ENCODE measurements around the gene MEIS1. TPM values are rescaled to one million over a fixed set of nuclear protein-coding genes. Genes with fewer than 3 reads are reported as not detected.

The MEIS1 gene
- total and polyA plus RNA-seq, 2 of the 8 experiments (the other 6 are each of a cell fraction or from before 2014, with no cell fraction given): 0.17 to 1.2 TPM

- no peak overlapping the region for H3K23ac ChIP-seq (ENCODE audit: insufficient read length)
- no peak overlapping the region for H2BK20ac ChIP-seq (ENCODE audit: low read length)
- H2AK5ac ChIP-seq (ENCODE audit: low read depth, low read length): no peak overlapping the region
- no peaks in the 10 kb centered on the region for H3K9me3 ChIP-seq (ENCODE audit: insufficient read depth in 2 of 2, low read depth in 1 of 2, low read length in 1 of 2)
- no peak overlapping the region for H2BK5ac ChIP-seq (ENCODE audit: low read depth, low read length)
- H3K36me3 ChIP-seq (ENCODE audit: control insufficient read depth in 2 of 4, insufficient read depth in 4 of 4, low read length in 3 of 4): no peaks in the 10 kb centered on the region
- H2BK15ac ChIP-seq (ENCODE audit: low read length): no peak overlapping the region
- H3K4me3 ChIP-seq (ENCODE audit: extremely low read depth in 1 of 4, insufficient read depth in 2 of 4, low read depth in 3 of 4, low read length in 4 of 4): no peak overlapping the region
- H4K20me1 ChIP-seq (replicated peaks in 1 of 2; ENCODE audit: control insufficient read depth in 1 of 2, insufficient read depth in 2 of 2, low read length in 2 of 2): no peaks in the 10 kb centered on the region
- DNase-seq (ENCODE audit: low read depth in 1 of 2, low spot score in 2 of 2) (no peak), FAIRE-seq (no peak)
- peaks cover 0 to 4% (median 1%) of the 10 kb centered on the region in 4 experiments; a peak in 2 of 7 replicates for H3K4me1 ChIP-seq (replicated peaks in 1 of 4; ENCODE audit: control insufficient read depth in 3 of 4, insufficient read depth in 4 of 4, low read length in 3 of 4)
- H4K5ac ChIP-seq (ENCODE audit: insufficient read length, low read depth, low read length): no peak overlapping the region
- H4K91ac ChIP-seq (replicated peaks; ENCODE audit: insufficient read length, low read length): no peak overlapping the region
- TF ChIP-seq SIRT6 (IDR thresholded peaks at IDR 0.05; ENCODE audit: low read length) (no peak), MAX (IDR thresholded peaks at IDR 0.05) (no peak), KDM1A (IDR thresholded peaks at IDR 0.05; ENCODE audit: borderline replicate concordance, low read length) (no peak), NANOG (IDR thresholded peaks at IDR 0.05; ENCODE audit: insufficient read depth, low read depth, low read length, poor library complexity, severe bottlenecking) (no peak), RAD21 (IDR thresholded peaks at IDR 0.05 in 1 of 2, conservative IDR thresholded peaks at IDR 0.05 in 1 of 2; ENCODE audit: low read depth in 2 of 2, low read length in 2 of 2) (no peak), JUND (IDR thresholded peaks at IDR 0.05; ENCODE audit: low read length) (no peak), TBP (IDR thresholded peaks at IDR 0.05; ENCODE audit: low read depth, low read length) (no peak), SIN3A (conservative IDR thresholded peaks at IDR 0.05 in 1 of 2, IDR thresholded peaks at IDR 0.05 in 1 of 2; ENCODE audit: low read depth in 1 of 2, low read length in 2 of 2) (no peak), CEBPB (IDR thresholded peaks at IDR 0.05; ENCODE audit: low read depth, low read length) (no peak), SP2 (IDR thresholded peaks at IDR 0.05; ENCODE audit: low read length) (no peak), PHF8 (conservative IDR thresholded peaks at IDR 0.05; ENCODE audit: low read depth, low read length) (no peak), RBBP5 (IDR thresholded peaks at IDR 0.05; ENCODE audit: borderline replicate concordance, low read depth, low read length) (no peak), BRCA1 (IDR thresholded peaks at IDR 0.05; ENCODE audit: low read depth, low read length) (no peak)
- H3K9ac ChIP-seq (replicated peaks in 1 of 4; ENCODE audit: extremely low read depth in 1 of 4, low read depth in 3 of 4, low read length in 3 of 4): no peak overlapping the region
- no peak overlapping the region for H2BK120ac ChIP-seq (replicated peaks; ENCODE audit: low read depth, low read length)
- H3K56ac ChIP-seq (replicated peaks; ENCODE audit: insufficient read length, low read depth, low read length): no peak overlapping the region
- H3K23me2 ChIP-seq (ENCODE audit: low read depth, low read length): no peaks in the 10 kb centered on the region
- H3K27ac ChIP-seq (ENCODE audit: low read depth, low read length): no peak overlapping the region
- H3K79me2 ChIP-seq (ENCODE audit: control insufficient read depth in 1 of 2, insufficient read depth in 2 of 2, low read length in 2 of 2): no peaks in the 10 kb centered on the region
- WGBS, 2 experiments (ENCODE audit: extremely low coverage in 1 of 2, insufficient coverage in 1 of 2, insufficient read length in 1 of 2, insufficient replicate concordance in 2 of 2, low coverage in 1 of 2, low lambda C conversion rate in 2 of 2, missing lambda C conversion rate in 1 of 2): 95% methylated on average over 1 of the region's 1 CpG; no CpG with 5 or more reads in 1 of the 2 experiments
- H2BK12ac ChIP-seq (ENCODE audit: low read depth, low read length): no peak overlapping the region
- CTCF ChIA-PET (ENCODE audit: partially characterized antibody): interaction anchor here (0.6 kb wide), 1 partner anchor 1520 kb away, joined by 3 read pairs; no protein-coding TSS in a partner anchor
- POLR2A ChIA-PET (ENCODE audit: partially characterized antibody): no interaction called here
- no peak overlapping the region for H3K4ac ChIP-seq (replicated peaks; ENCODE audit: insufficient read length, low read depth, low read length)
- H3K4me2 ChIP-seq (ENCODE audit: insufficient read depth in 1 of 2, low read depth in 2 of 2, low read length in 2 of 2): no peak overlapping the region
- no peak overlapping the region for H3K14ac ChIP-seq (ENCODE audit: insufficient read length)
- no peak overlapping the region for H2AFZ ChIP-seq (ENCODE audit: low read length)
- H3K27me3 ChIP-seq (replicated peaks in 1 of 4; ENCODE audit: control insufficient read depth in 3 of 4, extremely low read depth in 1 of 4, insufficient read depth in 3 of 4, low read length in 3 of 4): no peaks in the 10 kb centered on the region
- no peak overlapping the region for H3K18ac ChIP-seq (ENCODE audit: extremely low read depth, low read length)
- no peaks in the 10 kb centered on the region for H3K79me1 ChIP-seq (ENCODE audit: low read depth, low read length)
- H4K8ac ChIP-seq (ENCODE audit: extremely low read depth, insufficient read depth, low read length): no peak overlapping the region
Measured at GRCh38 chr2:66565291-66565690, 130.4 kb downstream of the MEIS1 start.

Data from H1 (cell line).